GM19035 (cell line): ENCODE measurements around the gene MED16.
"Not testable (repeated sequence)": the region's sequence is repeated elsewhere in the genome, so short reads cannot be mapped to it uniquely, and the experiment has no call there.

Experiments used
- ATAC-seq: cut with Tn5 transposase; IDR thresholded peaks from one replicate; pipeline ENCODE4 v1.9.1; 2021; ENCODE audit not compliant: unreplicated experiment

Gene MED16

DNA sequence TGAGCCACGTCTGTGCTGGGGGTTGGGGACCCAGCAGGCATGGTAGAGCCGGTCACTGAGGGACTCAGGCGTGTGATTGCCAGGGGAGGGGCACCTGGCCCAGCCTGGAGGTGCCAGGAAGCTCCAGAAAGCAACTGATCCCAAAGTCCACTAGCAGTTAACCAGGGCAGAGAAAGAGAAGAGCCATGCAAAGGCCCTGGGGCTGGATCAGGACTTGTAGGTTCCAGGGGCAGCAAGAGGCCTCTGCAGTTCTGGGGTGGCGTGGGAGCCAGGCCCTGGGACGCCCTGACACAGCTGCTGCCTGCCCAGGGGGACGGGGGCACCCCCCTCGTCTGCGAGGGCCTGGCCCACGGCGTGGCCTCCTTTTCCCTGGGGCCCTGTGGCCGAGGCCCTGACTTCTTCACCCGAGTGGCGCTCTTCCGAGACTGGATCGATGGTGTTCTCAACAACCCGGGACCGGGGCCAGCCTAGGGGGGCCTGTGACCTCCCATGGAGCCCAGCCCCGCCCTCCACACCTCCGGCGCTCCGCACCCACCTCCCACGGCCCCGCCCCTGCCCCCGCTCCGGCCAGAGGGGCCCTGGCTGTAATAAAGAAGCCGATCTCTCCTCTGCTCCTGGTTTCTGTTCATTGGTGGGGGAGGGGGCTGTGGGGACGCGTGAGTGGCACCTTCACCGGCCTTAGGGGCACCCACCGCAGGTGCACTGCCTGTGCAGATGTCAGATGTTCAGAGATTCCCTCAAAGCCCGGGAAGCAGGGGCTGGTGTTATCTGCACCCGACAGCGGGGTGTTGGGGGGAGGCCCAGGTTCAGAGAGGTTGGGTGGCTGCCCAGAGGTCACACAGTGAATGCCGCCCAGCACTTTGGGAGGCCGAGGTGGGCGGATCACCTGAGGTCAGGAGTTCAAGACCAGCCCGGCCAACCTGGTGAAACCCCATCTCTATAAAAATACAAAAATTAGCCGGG is 61.3 kb downstream of the MED16 start:
- ATAC-seq, result no peak

DNA sequence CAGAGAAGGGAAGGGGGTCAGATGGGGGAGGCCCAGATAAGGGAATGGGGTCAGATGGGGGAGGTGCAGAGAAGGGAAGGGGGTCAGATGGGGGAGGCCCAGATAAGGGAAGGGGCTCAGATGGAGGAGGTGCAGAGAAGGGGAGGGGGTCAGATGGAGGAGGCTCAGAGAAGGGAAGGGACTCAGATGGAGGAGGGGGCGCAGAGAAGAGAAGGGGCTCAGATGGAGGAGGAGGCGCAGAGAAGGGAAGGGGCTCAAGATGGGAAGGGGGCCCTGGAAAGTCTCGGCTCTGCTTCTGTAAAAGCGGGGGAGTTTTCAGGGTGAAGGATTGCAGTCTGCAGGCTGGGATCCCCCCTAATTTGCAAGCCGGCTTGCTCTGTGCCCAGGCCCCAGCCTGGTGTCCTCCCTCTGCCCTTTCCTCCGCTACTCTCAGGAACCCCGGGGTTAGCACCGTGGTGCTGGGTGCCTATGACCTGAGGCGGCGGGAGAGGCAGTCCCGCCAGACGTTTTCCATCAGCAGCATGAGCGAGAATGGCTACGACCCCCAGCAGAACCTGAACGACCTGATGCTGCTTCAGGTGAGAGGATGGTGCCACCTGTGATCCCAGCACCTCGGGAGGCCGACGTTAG is 63.7 kb downstream of the MED16 start:
- no peak for ATAC-seq

DNA sequence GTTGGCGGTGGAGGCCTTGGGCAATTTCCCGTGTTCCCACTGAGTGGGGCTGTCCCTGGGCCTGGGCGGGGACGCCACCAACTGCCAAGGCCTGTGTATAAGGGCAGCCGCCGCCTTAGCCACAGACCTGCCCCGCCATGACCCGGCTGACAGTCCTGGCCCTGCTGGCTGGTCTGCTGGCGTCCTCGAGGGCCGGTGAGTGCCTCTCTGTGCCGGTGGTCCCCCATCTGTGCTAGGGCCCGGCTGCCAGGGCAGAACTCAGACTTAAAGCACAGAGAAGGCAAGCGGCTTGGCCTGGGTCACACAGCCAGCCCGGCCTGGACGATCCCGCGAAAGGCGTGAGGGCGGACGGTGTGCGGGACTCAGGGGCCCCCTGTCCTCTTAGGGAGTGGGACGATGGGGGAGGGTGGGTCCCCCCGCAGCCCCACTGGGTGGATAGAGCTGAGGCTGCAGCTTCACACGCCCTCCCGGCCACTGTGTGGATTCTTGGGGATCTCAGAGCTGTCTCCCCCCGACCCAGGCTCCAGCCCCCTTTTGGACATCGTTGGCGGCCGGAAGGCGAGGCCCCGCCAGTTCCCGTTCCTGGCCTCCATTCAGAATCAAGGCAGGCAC is 65.2 kb downstream of the MED16 start, which contains the start of gene AZU1:
AZU1 (plus strand) TSS at position 128 of the 612 bp plus-strand sequence; CDS start at position 138, 10 bp downstream.
- no peak for ATAC-seq

DNA sequence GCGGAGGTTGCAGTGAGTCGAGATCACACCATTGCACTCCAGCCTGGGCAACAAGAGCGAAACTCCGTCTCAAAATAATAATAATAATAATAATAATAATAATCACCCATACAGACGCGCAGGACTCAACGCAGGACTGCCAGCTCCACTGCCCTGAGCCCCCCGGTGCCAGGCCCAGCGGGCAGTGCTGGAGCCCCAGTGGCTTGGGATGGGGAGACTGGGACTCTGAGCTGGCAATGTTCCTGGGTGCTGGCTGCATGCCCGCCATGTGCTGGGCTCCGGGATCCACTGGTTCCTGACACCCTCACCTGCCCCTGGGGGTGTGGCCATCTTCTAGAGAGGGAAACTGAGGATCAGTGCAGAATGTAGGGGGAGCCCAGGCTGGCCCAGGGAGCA is 65.7 kb downstream of the MED16 start:
- no peak for ATAC-seq

DNA sequence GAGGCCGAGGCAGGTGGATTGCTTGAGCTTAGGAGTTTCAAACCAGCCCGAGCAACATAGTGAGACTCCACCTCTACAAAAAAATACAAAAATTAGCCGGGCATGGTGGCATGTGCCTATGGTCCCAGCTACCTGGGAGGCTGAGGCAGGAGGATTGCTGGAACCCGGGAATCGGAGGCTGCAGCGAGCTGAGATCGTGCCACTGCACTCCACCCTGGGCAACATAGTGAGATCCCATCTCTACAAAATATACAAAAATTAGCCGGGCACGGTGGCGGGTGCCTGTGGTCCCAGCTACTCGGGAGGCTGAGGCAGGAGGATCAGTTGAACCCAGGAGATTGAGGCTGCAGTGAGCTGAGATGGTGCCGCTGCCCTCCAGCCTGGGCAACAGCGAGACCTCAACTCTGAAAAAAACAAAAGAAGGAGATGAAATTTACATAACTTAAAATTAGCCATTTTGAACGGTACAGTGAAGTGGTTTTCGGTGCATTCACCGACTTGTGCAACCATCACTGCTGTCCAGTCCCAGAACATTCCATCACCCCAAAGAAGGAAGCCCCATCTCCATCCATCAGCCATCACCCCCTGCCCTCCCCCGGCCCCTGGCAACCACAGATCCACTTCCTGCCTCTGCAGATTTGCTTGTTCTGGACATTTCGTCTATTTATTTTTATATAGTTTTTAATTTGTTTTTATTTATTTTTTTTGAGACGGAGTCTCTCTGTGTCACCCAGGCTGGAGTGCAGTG is 66.9 kb downstream of the MED16 start:
- ATAC-seq, result no peak

DNA sequence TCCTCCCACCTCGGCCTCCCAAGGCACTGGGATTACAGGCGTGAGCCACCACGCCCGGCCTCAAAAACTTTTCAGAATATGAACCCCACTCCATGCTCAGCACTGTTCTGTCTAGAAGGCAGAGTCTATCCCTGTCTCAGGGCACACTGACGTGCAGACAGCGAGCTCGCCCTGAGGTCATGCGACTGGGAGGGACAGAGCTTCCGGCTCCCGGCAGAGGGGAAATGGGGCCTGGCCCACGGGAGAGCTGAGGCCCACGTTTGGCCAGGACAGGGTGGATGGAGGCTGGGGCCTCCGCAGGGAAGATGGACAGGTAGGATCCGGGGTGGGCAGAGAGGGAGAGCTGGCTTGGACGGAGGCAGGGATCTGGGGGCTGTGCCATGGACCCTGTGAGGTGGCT is 68.1 kb downstream of the MED16 start:
- no peak for ATAC-seq

DNA sequence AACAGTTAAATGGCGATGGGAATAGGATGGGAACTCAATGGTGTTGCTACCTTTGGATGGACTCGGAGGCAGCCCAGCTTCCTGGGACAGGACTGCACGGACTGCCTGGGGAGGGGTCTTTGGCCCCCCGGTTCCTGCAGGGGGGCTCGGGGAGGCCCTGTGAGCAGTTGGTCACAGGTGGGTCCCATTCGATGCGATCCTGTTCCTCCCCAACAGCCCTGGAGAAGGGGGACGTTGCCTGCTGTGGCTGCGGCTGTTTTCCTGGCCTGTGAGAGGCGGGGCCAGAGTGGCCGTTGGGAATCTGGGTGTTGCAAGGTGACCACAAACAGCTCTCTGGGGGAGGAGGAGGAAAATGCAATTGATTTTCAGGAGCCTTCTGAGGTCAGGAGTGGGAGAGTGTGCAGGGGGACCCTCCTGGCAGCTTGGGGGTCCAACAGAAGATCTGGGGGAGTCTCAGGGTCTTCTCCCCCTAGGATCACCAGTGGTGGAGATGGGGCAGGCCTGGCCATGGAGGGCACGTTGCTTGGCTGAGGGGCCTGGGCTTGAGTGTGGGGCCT is 69.3 kb downstream of the MED16 start:
- no peak for ATAC-seq

DNA sequence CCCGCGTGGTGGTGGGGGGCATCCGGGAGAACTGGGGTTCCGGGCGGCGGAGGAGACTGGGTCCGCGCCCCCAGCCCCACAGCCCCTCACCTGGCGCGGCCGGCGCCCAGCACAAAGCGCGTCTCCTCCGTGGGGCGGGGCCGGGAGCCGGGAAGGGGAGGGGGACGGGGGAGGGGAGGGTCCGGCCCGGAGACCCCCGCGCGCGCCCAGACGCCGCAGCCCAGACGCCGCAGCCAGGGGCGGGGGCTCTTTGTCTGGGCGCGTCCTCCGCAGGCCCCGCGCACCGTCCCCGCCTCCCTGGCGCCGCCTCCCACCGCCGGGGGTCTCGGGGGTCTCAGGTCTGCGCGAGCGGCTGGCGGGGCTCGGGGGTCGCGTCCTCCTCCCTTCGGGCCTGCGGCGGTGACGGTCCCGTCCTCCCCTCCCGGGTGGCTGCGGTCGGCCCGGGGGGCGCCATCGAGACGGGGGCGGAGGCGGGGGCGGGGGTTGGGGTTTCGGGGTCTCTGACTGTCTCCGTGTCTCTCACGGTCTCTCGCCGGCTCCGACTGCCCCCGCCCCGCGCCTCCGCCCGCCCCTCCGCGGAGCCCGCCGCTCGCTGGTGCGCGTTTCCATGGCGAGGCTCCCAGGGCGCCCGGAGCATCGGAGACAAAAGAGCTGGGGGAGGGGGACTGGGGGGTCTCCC is 71.0 kb downstream of the MED16 start, which contains the start of gene PLPPR3:
PLPPR3 (minus strand) TSS at position 131 of the 679 bp plus-strand sequence. CDS start 396 bp downstream, outside the sequence.
- no peak for ATAC-seq

DNA sequence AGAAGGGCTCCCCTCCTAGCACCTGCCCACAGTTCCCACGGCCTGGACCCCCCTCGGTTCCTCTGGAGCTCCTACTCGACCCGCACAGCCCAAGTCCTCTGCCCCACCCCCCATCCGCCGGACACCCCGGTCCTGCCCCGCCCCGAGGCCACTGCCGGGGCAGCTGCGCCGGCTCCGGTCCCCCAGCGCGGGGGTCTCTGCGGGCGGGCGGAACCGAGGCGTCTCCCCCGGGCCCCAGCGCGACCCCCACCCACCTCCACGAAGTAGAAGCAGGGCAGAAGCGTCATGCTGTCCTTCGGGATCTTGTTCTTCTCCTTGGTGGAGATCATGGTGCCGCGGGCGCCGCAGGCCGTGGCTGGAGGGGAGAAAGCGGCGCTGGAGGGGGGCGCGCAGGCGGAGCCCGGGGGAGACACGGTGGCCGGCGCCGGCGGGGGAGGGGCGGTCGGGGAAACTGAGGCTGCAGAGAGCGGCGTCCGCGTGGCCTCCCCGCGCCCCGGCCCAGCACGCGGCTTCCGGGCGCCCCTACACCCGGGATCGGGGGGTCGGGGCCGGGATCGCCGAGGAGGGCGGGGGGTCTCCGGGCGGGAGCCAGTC is 71.7 kb downstream of the MED16 start:
- ATAC-seq, result no peak

DNA sequence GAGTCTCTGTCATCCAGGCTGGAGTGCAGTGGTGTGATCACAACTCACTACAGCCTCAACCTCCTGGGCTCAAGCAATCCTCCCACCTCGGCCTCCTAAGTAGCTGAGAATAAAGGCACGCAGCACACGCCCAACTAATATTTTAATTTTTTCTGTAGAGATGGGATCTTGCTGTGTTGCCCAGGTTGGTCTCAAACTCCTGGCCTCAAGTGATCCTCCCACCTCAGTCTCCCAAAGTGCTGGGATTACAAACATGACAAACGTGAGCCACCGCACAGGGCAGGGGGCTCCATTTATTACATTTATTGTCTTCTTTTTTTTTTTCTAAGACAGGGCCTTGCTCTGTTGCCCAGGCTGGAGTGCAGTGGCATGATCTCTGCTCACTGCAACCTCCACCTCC is 72.8 kb downstream of the MED16 start:
- ATAC-seq, result not testable (repeated sequence)
